Lung (tissue), 12 donors: ENCODE measurements around the gene UGT1A5. TPM values are rescaled to one million over a fixed set of nuclear protein-coding genes. Genes with fewer than 3 reads are reported as not detected.
A peak's percentile ranks its signal among the peaks of the same experiment; 100 is the strongest.

Experiments
- ATAC-seq: fragments of 200-7000 bp; cut with Tn5 transposase; one replicate; pipeline ENCODE4 v1.9.1; 2020; ENCODE audit warnings: moderate number of reproducible peaks; ENCODE audit not compliant: insufficient read depth, low FRiP score
- DNase-seq, 3 donors: peaks; one replicate each; pipeline ENCODE4 v3.0.0-alpha.2; 2013 to 2017
- H3K27ac ChIP-seq, 2 donors: one replicate each; pipeline ENCODE4 v1.5.1; 2013; ENCODE audit warnings: mild to moderate bottlenecking in 2 of 2, moderate library complexity in 2 of 2, control low read depth in 1 of 2, inconsistent platforms in 1 of 2, low read depth in 1 of 2, low read length in 1 of 2
- H3K27me3 ChIP-seq, 3 donors: one replicate each; pipeline ENCODE4 v1.5.1; 2013; ENCODE audit warnings: low read length in 2 of 3; ENCODE audit not compliant: control insufficient read depth in 3 of 3, insufficient read depth in 3 of 3
- H3K36me3 ChIP-seq, 4 donors: one replicate each; pipeline ENCODE4 v1.5.1; 2013; ENCODE audit warnings: low read length in 4 of 4, mild to moderate bottlenecking in 1 of 4, moderate library complexity in 1 of 4; ENCODE audit not compliant: control insufficient read depth in 4 of 4, insufficient read depth in 4 of 4
- H3K4me1 ChIP-seq, 5 donors: one replicate each; pipeline ENCODE4 v1.5.1; 2013; ENCODE audit warnings: low read length in 5 of 5, mild to moderate bottlenecking in 2 of 5, moderate library complexity in 1 of 5; ENCODE audit not compliant: control insufficient read depth in 5 of 5, insufficient read depth in 5 of 5
- H3K4me3 ChIP-seq: one replicate; pipeline ENCODE4 v1.5.1; 2013; ENCODE audit warnings: mild to moderate bottlenecking, control low read depth, moderate library complexity
- H3K9ac ChIP-seq, 2 donors: one replicate each; pipeline ENCODE4 v1.5.1; 2013; ENCODE audit warnings: low read length in 2 of 2, control low read depth in 1 of 2; ENCODE audit not compliant: insufficient read depth in 1 of 2
- H3K9me3 ChIP-seq, 4 donors: one replicate each; pipeline ENCODE4 v1.5.1; 2013; ENCODE audit warnings: low read length in 3 of 4, mild to moderate bottlenecking in 1 of 4, moderate library complexity in 1 of 4; ENCODE audit not compliant: control insufficient read depth in 4 of 4, insufficient read depth in 3 of 4
- CTCF ChIP-seq: IDR thresholded peaks from 2 replicates; pipeline ENCODE4 v1.5.1; 2012; ENCODE audit warnings: mild to moderate bottlenecking; ENCODE audit errors: control extremely low read depth, extremely low read depth
- WGBS, 2 donors: extraction: QIAGEN DNeasy Blood & Tissue Kit; methylation state at CpG; one replicate each; pipeline ENCODE4 v1.1.7; 2013; 5-methylcytosine and 5-hydroxymethylcytosine counted together
- polyA plus RNA-seq, 2 donors: library from polyadenylated mRNA; stranded (reverse); fragments of 200-250 nt; gene quantifications; one replicate each; pipeline ENCODE4 v1.2.1, GENCODE V29; 2013
- total RNA-seq, 2 donors: library from RNA; depleted of rRNA in 1 of 2; stranded (reverse); fragments of >200 nt in 1 of 2; gene quantifications; one replicate each; pipeline ENCODE4 v1.2.1, GENCODE V29; 2014 to 2021
- donor health status: control.
- donor health status: control.
- donor health status: Bipolar disorder and iron deficiency.
- donor health status: healthy.
- donor health status: DM: yes; HTN: yes; CAD: no.

Gene UGT1A5
- total and polyA plus RNA-seq, 4 donors = 0.34 TPM; not detected in 3

- H3K9ac ChIP-seq = no peak overlapping the region
- no peak for DNase-seq
- no peaks in the 10 kb centered on the region for H3K27me3 ChIP-seq
- 85 to 90% methylated on average over 6 of the region's 6 CpGs for WGBS, 2 donors
- ATAC-seq = no peak
- peaks cover 0 to 2% (median 0%) of the 10 kb centered on the region in 4 donors for H3K9me3 ChIP-seq
- no peaks in the 10 kb centered on the region for H3K36me3 ChIP-seq
- H3K4me3 ChIP-seq = no peak overlapping the region
- no peak for TF ChIP-seq CTCF
- no peak overlapping the region for H3K27ac ChIP-seq
- H3K4me1 ChIP-seq = no peaks in the 10 kb centered on the region
Observed at GRCh38 chr2:233820774-233821105, 108.0 kb downstream of the UGT1A5 start.

- no peak for TF ChIP-seq CTCF
- DNase-seq = no peak
Observed at GRCh38 chr2:233821196-233821595, 108.5 kb downstream of the UGT1A5 start.

GRCh38 chr2:233821709-233822100 lies 109.0 kb downstream of the UGT1A5 start:
- 92 to 95% methylated on average over 8 of the region's 8 CpGs for WGBS, 2 donors
- no peak for DNase-seq
- Histone ChIP-seq H3K4me1 (no peaks in the 10 kb centered on the region), H3K4me3 (no peak overlapping the region), H3K27ac (no peak overlapping the region), H3K9me3 (peaks cover 0 to 2% (median 0%) of the 10 kb centered on the region in 4 donors), H3K9ac (no peak overlapping the region), H3K36me3 (no peaks in the 10 kb centered on the region), H3K27me3 (no peaks in the 10 kb centered on the region)
- no peak for ATAC-seq
- no peak for TF ChIP-seq CTCF

More at GRCh38 chr2:233821196-233821595, 108.5 kb downstream of the UGT1A5 start:
- Histone ChIP-seq H3K27me3 (no peaks in the 10 kb centered on the region), H3K9me3 (peaks cover 0 to 2% (median 0%) of the 10 kb centered on the region in 4 donors), H3K36me3 (no peaks in the 10 kb centered on the region), H3K27ac (no peak overlapping the region), H3K4me1 (no peaks in the 10 kb centered on the region), H3K4me3 (no peak overlapping the region), H3K9ac (no peak overlapping the region)
- 92 to 98% methylated on average over 3 of the region's 3 CpGs for WGBS, 2 donors
- ATAC-seq = no peak

- Histone ChIP-seq H3K27me3 (no peaks in the 10 kb centered on the region), H3K9ac (no peak overlapping the region), H3K27ac (no peak overlapping the region), H3K4me3 (no peak overlapping the region), H3K36me3 (no peaks in the 10 kb centered on the region), H3K4me1 (no peaks in the 10 kb centered on the region), H3K9me3 (peaks cover 0 to 2% (median 0%) of the 10 kb centered on the region in 4 donors)
- WGBS, 2 donors = 89 to 91% methylated on average over 21 of the region's 21 CpGs
- ATAC-seq = no peak
- no peak for TF ChIP-seq CTCF
- peak in 1 of 3 donors; percentile 1 for DNase-seq
Observed at GRCh38 chr2:233822101-233822771, 109.5 kb downstream of the UGT1A5 start.
